Measurements from ENCODE around the gene AIFM1. TPM values are rescaled to one million over a fixed set of nuclear protein-coding genes. Genes with fewer than 3 reads are reported as not detected.
A peak's percentile ranks its signal among the peaks of the same experiment; 100 is the strongest.
"Not testable (repeated sequence)": the region's sequence is repeated elsewhere in the genome, so short reads cannot be mapped to it uniquely, and the experiment has no call there.

AIFM1 gene
- total and polyA plus RNA-seq, 10 donors: 13.4 to 27.1 (median 22.5) TPM

- peak overlapping the region in 3 of 8 donors; percentile 23 to 40 (median 30) for H3K27ac ChIP-seq
- TF ChIP-seq POLR2AphosphoS5 (IDR thresholded peaks at IDR 0.05): no peak
- no peaks in the 10 kb centered on the region for H3K36me3 ChIP-seq
- WGBS, 5 donors: 67 to 85% (median 71%) methylated on average over 6 to 21 of the region's 21 CpGs
- DNase-seq: no peak
- intact Hi-C loops (cut with DNase I; ENCODE audit: low total_unique reads): no loop called here
- peaks cover 0 to 4% (median 0%) of the 10 kb centered on the region in 7 donors for H3K27me3 ChIP-seq (replicated peaks in 1 of 7)
- H3K4me1 ChIP-seq: peaks cover 0 to 38% (median 18%) of the 10 kb centered on the region in 6 donors
- no peak overlapping the region for H3K4me3 ChIP-seq
- H3K9me3 ChIP-seq: no peaks in the 10 kb centered on the region
Measured at GRCh38 chrX:130118441-130119311, 47.0 kb downstream of the AIFM1 start.

- TF ChIP-seq POLR2A (IDR thresholded peaks at IDR 0.05): no peak
- no peak for TF ChIP-seq POLR2AphosphoS5 (IDR thresholded peaks at IDR 0.05)
- no peak for TF ChIP-seq CTCF (IDR thresholded peaks at IDR 0.05 in 8 of 11, conservative IDR thresholded peaks at IDR 0.05 in 3 of 11)
- intact Hi-C loops (cut with DNase I; ENCODE audit: low total_unique reads): no loop called here
- 85 to 100% (median 93%) methylated on average over 7 of the region's 7 CpGs for WGBS, 5 donors
Measured at GRCh38 chrX:130117166-130117565, 48.5 kb downstream of the AIFM1 start.

GRCh38 chrX:130115119-130115885, 50.3 kb downstream of the AIFM1 start:
- H3K27ac ChIP-seq; H3K4me3 ChIP-seq; intact Hi-C loops (cut with DNase I; ENCODE audit: low total_unique reads); H3K27me3 ChIP-seq (replicated peaks in 1 of 7); H3K36me3 ChIP-seq; DNase-seq; H3K9me3 ChIP-seq: not testable (repeated sequence)
- WGBS, 5 donors: 71 to 84% (median 81%) methylated on average over 10 of the region's 10 CpGs
- H3K4me1 ChIP-seq: peaks cover 0 to 31% (median 15%) of the 10 kb centered on the region in 6 donors

More at GRCh38 chrX:130117166-130117565, 48.5 kb downstream of the AIFM1 start:
- H3K27me3 ChIP-seq (replicated peaks in 1 of 7): no peaks in the 10 kb centered on the region
- no peaks in the 10 kb centered on the region for H3K36me3 ChIP-seq
- DNase-seq: no peak
- H3K4me1 ChIP-seq: peaks cover 0 to 38% (median 18%) of the 10 kb centered on the region in 6 donors
- H3K9me3 ChIP-seq: no peaks in the 10 kb centered on the region
- no peak overlapping the region for H3K27ac ChIP-seq
- H3K4me3 ChIP-seq: no peak overlapping the region

GRCh38 chrX:130114141-130114588, 51.5 kb downstream of the AIFM1 start:
- Histone ChIP-seq H3K27me3 (replicated peaks in 1 of 7) (no peaks in the 10 kb centered on the region), H3K4me1 (peaks cover 0 to 24% (median 8%) of the 10 kb centered on the region in 6 donors), H3K4me3 (no peak overlapping the region), H3K27ac (no peak overlapping the region), H3K36me3 (no peaks in the 10 kb centered on the region), H3K9me3 (no peaks in the 10 kb centered on the region)
- WGBS, 5 donors: 58 to 83% (median 66%) methylated on average over 5 to 9 of the region's 9 CpGs
- TF ChIP-seq POLR2A (IDR thresholded peaks at IDR 0.05): no peak
- TF ChIP-seq POLR2AphosphoS5 (IDR thresholded peaks at IDR 0.05): no peak
- no peak for TF ChIP-seq CTCF (IDR thresholded peaks at IDR 0.05 in 8 of 11, conservative IDR thresholded peaks at IDR 0.05 in 3 of 11)
- DNase-seq: no peak
- intact Hi-C loops (cut with DNase I; ENCODE audit: low total_unique reads): no loop called here
